Panc1 (cell line): ENCODE results near the gene SCN8A. TPM values are rescaled to one million over a fixed set of nuclear protein-coding genes. Genes with fewer than 3 reads are reported as not detected.
"Not testable (repeated sequence)": the region's sequence is repeated elsewhere in the genome, so short reads cannot be mapped to it uniquely, and the experiment has no call there.

ENCODE experiments used
- ATAC-seq: fragments of 200-7000 bp; cut with Tn5 transposase; 2 replicates; pipeline ENCODE4 v1.9.1; 2020; ENCODE audit warnings: mild to moderate bottlenecking, moderate library complexity
- BruUV-seq: library from RNA; stranded (reverse); fragments of 400-500 nt; replicated peaks from 2 replicates; lab custom pipeline; 2021; lab: Mats Ljungman, UMichigan
- CTCF ChIA-PET: fragments of 300-600 bp; sonication (Branson Sonifier 250); formaldehyde crosslinking; loops from one replicate; lab custom pipeline; 2022; ENCODE audit warnings: antibody characterized with exemption; lab: Charles Lee
- POLR2A ChIA-PET: fragments of 300-600 bp; sonication (Branson Sonifier 250); formaldehyde crosslinking; loops from one replicate; lab custom pipeline; 2022; ENCODE audit warnings: antibody characterized with exemption; lab: Charles Lee
- DNase-seq: peaks from one replicate; pipeline ENCODE4 v3.0.0-alpha.2; 2010; ENCODE audit warnings: low read depth, low spot score
- H3K27ac ChIP-seq: 2 replicates; pipeline ENCODE4 v1.5.1; 2011; ENCODE audit warnings: mild to moderate bottlenecking, low read length, inconsistent platforms
- H3K27me3 ChIP-seq: fragments of 200-500 bp; sonication (Bioruptor generic); 2 replicates; pipeline ENCODE4 v1.6.0; 2014; ENCODE audit warnings: low read length, inconsistent platforms; ENCODE audit not compliant: control insufficient read depth, insufficient read depth
- H3K36me3 ChIP-seq: fragments of 200-500 bp; sonication (Bioruptor generic); 2 replicates; pipeline ENCODE4 v1.5.1; 2014; ENCODE audit warnings: inconsistent platforms, mild to moderate bottlenecking, low read length, moderate library complexity; ENCODE audit not compliant: control insufficient read depth, insufficient read depth
- H3K4me1 ChIP-seq: 2 replicates; pipeline ENCODE4 v1.5.1; 2011; ENCODE audit warnings: inconsistent platforms, mild to moderate bottlenecking, low read length, moderate library complexity; ENCODE audit not compliant: control insufficient read depth, insufficient read depth
- H3K4me3 ChIP-seq, 2 experiments: 2 replicates each; pipeline ENCODE4 v1.5.1; 2011 to 2012; ENCODE audit warnings: low read depth in 2 of 2, low read length in 2 of 2, mild to moderate bottlenecking in 2 of 2, inconsistent platforms in 1 of 2, moderate library complexity in 1 of 2
- H3K9me3 ChIP-seq: fragments of 200-500 bp; sonication (Bioruptor generic); 2 replicates; pipeline ENCODE4 v1.5.1; 2014; ENCODE audit warnings: low read depth, mild to moderate bottlenecking, inconsistent platforms, low read length, moderate library complexity; ENCODE audit not compliant: control insufficient read depth, insufficient read depth
- POLR2AphosphoS5 ChIP-seq: IDR thresholded peaks from 2 replicates; pipeline ENCODE4 v1.6.1; 2012; ENCODE audit warnings: mild to moderate bottlenecking, low read depth, low read length, moderate library complexity
- SIN3A ChIP-seq: IDR thresholded peaks from 2 replicates; pipeline ENCODE4 v1.6.1; 2012; ENCODE audit warnings: low read depth, mild to moderate bottlenecking, low read length, moderate library complexity, borderline replicate concordance; ENCODE audit not compliant: insufficient read depth
- TCF7L2 ChIP-seq: IDR thresholded peaks from 2 replicates; pipeline ENCODE4 v1.6.1; 2011; ENCODE audit warnings: mild to moderate bottlenecking, low read depth, low read length, inconsistent platforms
- in situ Hi-C: cut with HindIII; loops from 2 replicates; pipeline ENCODE4 v1.10.0; 2016; ENCODE audit warnings: low sequenced_read_pairs, low pct_unique_long_range_greater_than_20kb
- intact Hi-C: fragments of 100-400 bp; cut with micrococcal nuclease; formaldehyde crosslinking; loops from one replicate; pipeline ENCODE4 v1.10.0; 2022; ENCODE audit not compliant: unreplicated experiment
- total RNA-seq: library from RNA; stranded (reverse); gene quantifications from one replicate; pipeline ENCODE4 v1.2.1, GENCODE V29; 2021; ENCODE audit not compliant: unreplicated experiment
- TF ChIP-seq, protein P1 (sequence below): fragments of 450-650 bp; IDR thresholded peaks from 2 replicates; pipeline ENCODE4 v1.5.1; 2017; ENCODE audit warnings: mild to moderate bottlenecking
- TF ChIP-seq, protein P2 (sequence below), 2 experiments: IDR thresholded peaks; 2 replicates each; pipeline ENCODE4 v1.6.1; 2011 to 2012; ENCODE audit warnings: low read depth in 2 of 2, control low read depth in 1 of 2, low read length in 1 of 2, mild to moderate bottlenecking in 1 of 2, moderate library complexity in 1 of 2; ENCODE audit not compliant: insufficient read depth in 1 of 2

Gene SCN8A
- total RNA-seq, 1 experiment from 2014 or later, result 8.6 TPM

DNA sequence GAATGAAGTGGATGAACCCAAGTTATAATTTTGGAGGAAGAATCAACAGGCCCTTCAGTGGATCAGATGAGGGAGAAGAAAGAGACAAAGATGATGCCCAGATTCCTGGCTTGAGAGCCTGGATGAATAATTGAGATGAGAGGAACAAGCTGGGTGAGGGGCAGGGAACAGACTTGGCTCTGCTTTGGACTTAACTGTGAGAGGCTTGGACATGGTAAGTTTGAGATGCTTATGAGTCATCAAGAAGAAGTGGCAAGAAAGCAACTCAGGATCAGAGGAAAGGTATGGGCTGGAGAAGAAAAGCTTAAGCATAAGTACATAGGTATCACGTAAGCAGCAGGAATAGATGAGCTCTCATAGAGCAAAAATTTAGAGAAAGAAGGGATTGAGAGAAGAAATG is 202.2 kb downstream of the SCN8A start:
- Histone ChIP-seq H3K27ac (no peak overlapping the region), H3K36me3 (no peaks in the 10 kb centered on the region), H3K9me3 (no peaks in the 10 kb centered on the region), H3K4me3 (no peak overlapping the region), H3K4me1 (no peaks in the 10 kb centered on the region), H3K27me3 (no peaks in the 10 kb centered on the region)
- in situ Hi-C loops (no loop called here), intact Hi-C loops (no loop called here)
- DNase-seq (no peak), ATAC-seq (no peak)
- CTCF ChIA-PET, result no interaction called here
- no TSS peak for BruUV-seq
- POLR2A ChIA-PET, result interaction anchor here (0.5 kb wide), 1 partner anchor 237 kb away, joined by 5 read pairs; no protein-coding TSS in a partner anchor
- TF ChIP-seq SIN3A (no peak), POLR2AphosphoS5 (no peak), TCF7L2 (no peak)
- TF ChIP-seq, protein P1, sequence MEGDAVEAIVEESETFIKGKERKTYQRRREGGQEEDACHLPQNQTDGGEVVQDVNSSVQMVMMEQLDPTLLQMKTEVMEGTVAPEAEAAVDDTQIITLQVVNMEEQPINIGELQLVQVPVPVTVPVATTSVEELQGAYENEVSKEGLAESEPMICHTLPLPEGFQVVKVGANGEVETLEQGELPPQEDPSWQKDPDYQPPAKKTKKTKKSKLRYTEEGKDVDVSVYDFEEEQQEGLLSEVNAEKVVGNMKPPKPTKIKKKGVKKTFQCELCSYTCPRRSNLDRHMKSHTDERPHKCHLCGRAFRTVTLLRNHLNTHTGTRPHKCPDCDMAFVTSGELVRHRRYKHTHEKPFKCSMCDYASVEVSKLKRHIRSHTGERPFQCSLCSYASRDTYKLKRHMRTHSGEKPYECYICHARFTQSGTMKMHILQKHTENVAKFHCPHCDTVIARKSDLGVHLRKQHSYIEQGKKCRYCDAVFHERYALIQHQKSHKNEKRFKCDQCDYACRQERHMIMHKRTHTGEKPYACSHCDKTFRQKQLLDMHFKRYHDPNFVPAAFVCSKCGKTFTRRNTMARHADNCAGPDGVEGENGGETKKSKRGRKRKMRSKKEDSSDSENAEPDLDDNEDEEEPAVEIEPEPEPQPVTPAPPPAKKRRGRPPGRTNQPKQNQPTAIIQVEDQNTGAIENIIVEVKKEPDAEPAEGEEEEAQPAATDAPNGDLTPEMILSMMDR, result no peak
- TF ChIP-seq, protein P2, sequence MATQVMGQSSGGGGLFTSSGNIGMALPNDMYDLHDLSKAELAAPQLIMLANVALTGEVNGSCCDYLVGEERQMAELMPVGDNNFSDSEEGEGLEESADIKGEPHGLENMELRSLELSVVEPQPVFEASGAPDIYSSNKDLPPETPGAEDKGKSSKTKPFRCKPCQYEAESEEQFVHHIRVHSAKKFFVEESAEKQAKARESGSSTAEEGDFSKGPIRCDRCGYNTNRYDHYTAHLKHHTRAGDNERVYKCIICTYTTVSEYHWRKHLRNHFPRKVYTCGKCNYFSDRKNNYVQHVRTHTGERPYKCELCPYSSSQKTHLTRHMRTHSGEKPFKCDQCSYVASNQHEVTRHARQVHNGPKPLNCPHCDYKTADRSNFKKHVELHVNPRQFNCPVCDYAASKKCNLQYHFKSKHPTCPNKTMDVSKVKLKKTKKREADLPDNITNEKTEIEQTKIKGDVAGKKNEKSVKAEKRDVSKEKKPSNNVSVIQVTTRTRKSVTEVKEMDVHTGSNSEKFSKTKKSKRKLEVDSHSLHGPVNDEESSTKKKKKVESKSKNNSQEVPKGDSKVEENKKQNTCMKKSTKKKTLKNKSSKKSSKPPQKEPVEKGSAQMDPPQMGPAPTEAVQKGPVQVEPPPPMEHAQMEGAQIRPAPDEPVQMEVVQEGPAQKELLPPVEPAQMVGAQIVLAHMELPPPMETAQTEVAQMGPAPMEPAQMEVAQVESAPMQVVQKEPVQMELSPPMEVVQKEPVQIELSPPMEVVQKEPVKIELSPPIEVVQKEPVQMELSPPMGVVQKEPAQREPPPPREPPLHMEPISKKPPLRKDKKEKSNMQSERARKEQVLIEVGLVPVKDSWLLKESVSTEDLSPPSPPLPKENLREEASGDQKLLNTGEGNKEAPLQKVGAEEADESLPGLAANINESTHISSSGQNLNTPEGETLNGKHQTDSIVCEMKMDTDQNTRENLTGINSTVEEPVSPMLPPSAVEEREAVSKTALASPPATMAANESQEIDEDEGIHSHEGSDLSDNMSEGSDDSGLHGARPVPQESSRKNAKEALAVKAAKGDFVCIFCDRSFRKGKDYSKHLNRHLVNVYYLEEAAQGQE (IDR thresholded peaks at IDR 0.05; ENCODE audit: insufficient read depth in 1 of 2, low read depth in 2 of 2, low read length in 1 of 2), result no peak

DNA sequence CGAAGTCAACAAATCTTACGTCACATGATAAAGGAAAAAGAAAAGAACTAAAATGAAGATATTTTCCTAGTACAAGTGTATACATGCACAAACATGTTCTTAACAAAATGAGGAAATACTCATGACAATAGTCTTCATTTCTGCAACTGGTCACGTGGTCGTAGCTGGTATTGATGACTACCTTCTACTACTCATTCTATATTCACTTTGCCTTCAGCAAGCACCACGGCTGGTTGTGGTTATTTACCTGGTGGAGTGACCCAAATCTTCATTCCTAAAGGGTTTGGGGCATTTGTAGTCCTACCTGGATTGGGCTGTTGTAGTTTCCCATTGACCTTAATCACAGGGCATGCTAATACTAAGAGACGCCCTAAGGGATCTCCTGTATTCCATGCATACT is 206.3 kb downstream of the SCN8A start:
- H3K27ac ChIP-seq, result no peak overlapping the region
- TF ChIP-seq, protein P2 (IDR thresholded peaks at IDR 0.05; ENCODE audit: insufficient read depth in 1 of 2, low read depth in 2 of 2, low read length in 1 of 2), result no peak
- TF ChIP-seq POLR2AphosphoS5, result no peak
- TF ChIP-seq, protein P1, result no peak
- no peak for TF ChIP-seq TCF7L2
- TF ChIP-seq SIN3A, result no peak
- H3K4me3 ChIP-seq, result no peak overlapping the region
- H3K4me1 ChIP-seq, result no peaks in the 10 kb centered on the region
- intact Hi-C loops (no loop called here), in situ Hi-C loops (no loop called here)
- no peaks in the 10 kb centered on the region for H3K27me3 ChIP-seq
- ATAC-seq, result no peak
- BruUV-seq, result no TSS peak
- no peak for DNase-seq
- CTCF ChIA-PET, result no interaction called here
- H3K36me3 ChIP-seq, result no peaks in the 10 kb centered on the region
- POLR2A ChIA-PET, result no interaction called here
- no peaks in the 10 kb centered on the region for H3K9me3 ChIP-seq

DNA sequence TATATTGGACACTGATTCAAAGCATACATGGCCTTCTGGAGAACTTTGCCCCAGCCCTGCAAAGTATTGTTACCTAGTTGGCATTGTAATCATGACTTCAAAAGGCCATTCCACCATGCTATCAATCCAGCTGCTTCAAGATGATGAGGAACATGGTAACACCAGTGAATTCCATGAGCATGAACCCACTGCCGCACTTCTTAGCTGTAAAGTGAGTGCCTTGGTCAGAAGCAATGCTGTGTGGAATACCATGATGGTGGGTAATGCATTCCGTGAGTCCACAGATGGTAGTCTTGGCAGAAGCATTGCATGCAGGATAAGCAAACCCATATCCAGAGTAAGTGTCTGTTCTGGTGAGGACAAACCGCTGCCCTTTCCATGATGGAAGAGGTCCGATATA is 207.0 kb downstream of the SCN8A start:
- CTCF ChIA-PET, BruUV-seq, H3K9me3 ChIP-seq: not testable (repeated sequence)

More for the DNA sequence above, 207.0 kb downstream of the SCN8A start:
- H3K27me3 ChIP-seq, in situ Hi-C loops, DNase-seq, H3K4me1 ChIP-seq, H3K27ac ChIP-seq, H3K36me3 ChIP-seq, ATAC-seq, H3K4me3 ChIP-seq, intact Hi-C loops: not testable (repeated sequence)
- POLR2A ChIA-PET, result interaction anchor here (0.5 kb wide), 1 partner anchor 113 kb away, joined by 3 read pairs; no protein-coding TSS in a partner anchor
